ENCODE data around the gene ATXN7L3. TPM values are rescaled to one million over a fixed set of nuclear protein-coding genes. Genes with fewer than 3 reads are reported as not detected.

The ATXN7L3 gene
- 65.6 and 75.8 TPM in 2 replicates for total RNA-seq

GRCh38 chr17:44199553-44200477 is at the start of gene ATXN7L3:
Gene ATXN7L3, minus strand, starts transcription at chr17:44199884. Its CDS starts 1,814 bp downstream, at chr17:44198070.

DNA sequence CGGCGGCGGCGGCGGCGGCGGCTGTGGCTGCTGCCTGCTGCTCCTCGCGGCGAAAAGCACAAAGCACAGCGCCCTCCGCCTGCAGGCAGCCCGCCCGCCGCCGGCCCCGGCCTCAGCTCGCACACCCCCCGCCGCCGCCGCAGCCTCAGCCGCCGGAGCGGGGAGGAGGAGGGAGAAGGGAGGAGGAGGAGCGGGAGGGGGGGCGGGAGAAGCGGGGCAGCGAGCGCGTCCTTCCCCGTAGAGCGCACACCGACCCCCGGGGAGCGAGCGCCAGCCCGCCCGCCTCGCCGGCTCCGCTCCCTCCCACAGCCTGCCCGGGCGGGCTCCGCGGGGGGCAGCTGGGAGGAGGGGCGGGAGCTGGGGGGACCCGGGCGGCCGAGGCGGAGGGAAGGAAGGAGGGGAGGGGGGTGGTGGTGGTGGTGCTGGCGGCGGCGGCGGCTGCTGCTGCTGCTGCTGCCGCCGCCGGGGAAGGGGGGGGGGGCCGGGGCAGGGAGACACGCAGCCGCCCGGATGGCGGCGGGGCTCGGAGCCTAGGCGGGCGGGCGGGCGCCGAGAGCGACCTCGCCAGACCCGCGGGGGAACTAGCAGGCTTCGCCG is 20.0 kb upstream of the ATXN7L3 start, which contains the start of gene UBTF:
UBTF (minus strand) TSS at position 60 of the 597 bp plus-strand sequence. CDS start 1,446 bp downstream, outside the sequence.

GRCh38 chr17:44186307-44187130 is 13.2 kb downstream of the ATXN7L3 start, which contains the start of gene TMUB2:
Gene TMUB2, plus strand, starts transcription at chr17:44186972. Its CDS starts 737 bp downstream, at chr17:44187709.

DNA sequence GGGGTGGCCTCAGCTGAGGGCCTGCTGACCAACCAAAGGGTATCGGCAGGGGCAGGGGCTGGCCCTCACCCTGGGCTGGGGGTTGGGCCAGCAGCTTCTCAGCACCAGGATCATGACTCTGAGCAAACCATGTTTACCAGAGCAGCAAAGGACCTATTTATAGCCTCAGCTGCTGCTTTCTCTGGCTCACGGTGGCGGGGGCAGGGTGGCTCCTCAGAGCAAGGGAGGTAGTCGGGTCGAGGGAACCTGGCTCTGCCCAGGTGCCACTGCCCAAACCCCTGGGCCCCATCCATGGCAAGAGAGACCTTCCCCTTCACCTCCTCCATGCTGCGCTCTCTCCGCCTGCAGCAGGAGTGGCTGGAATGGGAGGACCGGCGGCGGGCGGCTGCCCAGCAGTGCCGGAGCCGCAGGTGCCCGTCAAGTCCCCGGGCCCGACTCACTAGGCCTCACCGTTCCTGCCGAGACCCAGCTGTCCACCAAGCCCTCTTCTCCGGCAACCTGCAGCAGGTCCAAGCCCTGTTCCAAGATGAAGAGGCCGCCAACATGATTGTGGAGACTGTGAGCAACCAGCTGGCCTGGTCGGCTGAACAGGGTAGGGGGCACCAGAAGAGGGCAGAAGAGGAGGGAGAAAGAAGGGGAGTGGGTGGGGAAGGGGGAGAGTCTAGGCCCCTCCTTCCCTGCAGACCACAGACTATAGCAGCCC is 29.0 kb downstream of the ATXN7L3 start, which contains the start of gene ASB16:
ASB16 (plus strand) TSS at position 206 of the 703 bp plus-strand sequence; CDS start at position 292, 86 bp downstream.

Small RNA genes within 50 kb of the gene (small RNA-seq; reads per million reads assigned to genes)
- gene MIR6782, result not detected

Other genes with a start within 250 kb of the ATXN7L3 start
- not detected in 2 replicates for gene PYY, start 245.9 kb downstream of the ATXN7L3 start, total RNA-seq
- 1.1 and 2.1 TPM in 2 replicates for gene NAGS, start 195.3 kb downstream of the ATXN7L3 start, total RNA-seq
- gene TMEM101, start 184.9 kb downstream of the ATXN7L3 start, total RNA-seq, result 35.3 and 35.9 TPM in 2 replicates
- gene LSM12, start 133.2 kb downstream of the ATXN7L3 start, total RNA-seq, result 61.9 and 62.1 TPM in 2 replicates
- 25.5 and 27.6 TPM in 2 replicates for gene G6PC3, start 129.1 kb downstream of the ATXN7L3 start, total RNA-seq
- 133 and 147 TPM in 2 replicates for gene HDAC5, start 76.2 kb downstream of the ATXN7L3 start, total RNA-seq
- 0.81 and 1.7 TPM in 2 replicates for gene HROB, start 58.0 kb downstream of the ATXN7L3 start, total RNA-seq
- gene ASB16, start 29.2 kb downstream of the ATXN7L3 start, total RNA-seq, result not detected in 2 replicates
- 35.9 and 38.9 TPM in 2 replicates for gene TMUB2, start 12.9 kb downstream of the ATXN7L3 start, total RNA-seq
- 49.7 and 58.9 TPM in 2 replicates for gene UBTF, start 19.8 kb upstream of the ATXN7L3 start, total RNA-seq
- gene SLC4A1, start 68.3 kb upstream of the ATXN7L3 start, total RNA-seq, result not detected in 2 replicates
- gene RUNDC3A, start 108.7 kb upstream of the ATXN7L3 start, total RNA-seq, result not detected in 2 replicates
- gene SLC25A39, start 124.9 kb upstream of the ATXN7L3 start, total RNA-seq, result 76.3 and 76.4 TPM in 2 replicates
- gene GRN, start 145.4 kb upstream of the ATXN7L3 start, total RNA-seq, result 201 and 244 TPM in 2 replicates
- gene FAM171A2, start 164.0 kb upstream of the ATXN7L3 start, total RNA-seq, result 3.6 and 4.4 TPM in 2 replicates
- 0.36 and 0.49 TPM in 2 replicates for gene ITGA2B, start 189.8 kb upstream of the ATXN7L3 start, total RNA-seq

All from hair follicle dermal papilla cell (primary cell).